H9 (cell line): ENCODE results near the gene CDK5R2. TPM values are rescaled to one million over a fixed set of nuclear protein-coding genes. Genes with fewer than 3 reads are reported as not detected.
A peak's percentile ranks its signal among the peaks of the same experiment; 100 is the strongest.

Experiments
- DNase-seq: peaks from one replicate; pipeline ENCODE4 v3.0.0-alpha.2; 2017
- H2AFZ ChIP-seq: one replicate; pipeline ENCODE4 v1.6.1; 2013; ENCODE audit warnings: mild to moderate bottlenecking, low read length, control low read depth, moderate library complexity
- H2AK5ac ChIP-seq: 2 replicates; pipeline ENCODE4 v1.6.1; 2013; ENCODE audit warnings: low read length, control low read depth, mixed read lengths; ENCODE audit not compliant: insufficient read length
- H2BK120ac ChIP-seq: one replicate; pipeline ENCODE4 v1.6.1; 2013; ENCODE audit warnings: low read depth, mild to moderate bottlenecking, low read length, control low read depth, inconsistent platforms; ENCODE audit not compliant: poor library complexity, severe bottlenecking
- H2BK12ac ChIP-seq: 2 replicates; pipeline ENCODE4 v1.6.1; 2013; ENCODE audit warnings: low read length, control low read depth, mixed read lengths, low read depth; ENCODE audit not compliant: insufficient read length
- H2BK15ac ChIP-seq: 2 replicates; pipeline ENCODE4 v1.6.1; 2013; ENCODE audit warnings: low read depth, low read length, control low read depth
- H2BK20ac ChIP-seq: one replicate; pipeline ENCODE4 v1.6.1; 2013; ENCODE audit warnings: low read depth, mild to moderate bottlenecking, low read length, control low read depth, inconsistent platforms; ENCODE audit not compliant: poor library complexity, severe bottlenecking
- H2BK5ac ChIP-seq: 2 replicates; pipeline ENCODE4 v1.6.1; 2013; ENCODE audit warnings: low read length, control low read depth, mixed read lengths; ENCODE audit not compliant: insufficient read length
- H3K14ac ChIP-seq: 2 replicates; pipeline ENCODE4 v1.6.1; 2013; ENCODE audit warnings: low read length, control low read depth; ENCODE audit not compliant: insufficient read depth
- H3K18ac ChIP-seq: 2 replicates; pipeline ENCODE4 v1.6.1; 2013; ENCODE audit warnings: low read depth, mild to moderate bottlenecking, mixed read lengths, low read length, control low read depth; ENCODE audit not compliant: insufficient read length
- H3K23ac ChIP-seq: 2 replicates; pipeline ENCODE4 v1.6.1; 2013; ENCODE audit warnings: low read length, control low read depth, mixed read lengths, low read depth; ENCODE audit not compliant: insufficient read length
- H3K23me2 ChIP-seq: 2 replicates; pipeline ENCODE4 v1.6.1; 2013; ENCODE audit warnings: low read depth, mild to moderate bottlenecking, mixed read lengths, low read length, control low read depth; ENCODE audit not compliant: insufficient read length, poor library complexity, severe bottlenecking
- H3K27ac ChIP-seq: 2 replicates; pipeline ENCODE4 v1.5.1; 2013; ENCODE audit warnings: low read length, control low read depth, mixed read lengths, low read depth; ENCODE audit not compliant: insufficient read length
- H3K27me3 ChIP-seq: 2 replicates; pipeline ENCODE4 v1.6.1; 2013; ENCODE audit warnings: low read length, control low read depth, inconsistent platforms; ENCODE audit not compliant: insufficient read depth
- H3K4ac ChIP-seq: 2 replicates; pipeline ENCODE4 v1.6.1; 2013; ENCODE audit warnings: low read depth, mild to moderate bottlenecking, control low read depth, inconsistent platforms, low read length, moderate library complexity
- H3K4me1 ChIP-seq: 2 replicates; pipeline ENCODE4 v1.6.1; 2013; ENCODE audit warnings: low read length, control low read depth, inconsistent platforms; ENCODE audit not compliant: insufficient read depth
- H3K4me2 ChIP-seq: 2 replicates; pipeline ENCODE4 v1.6.1; 2013; ENCODE audit warnings: low read length, control low read depth, mixed read lengths; ENCODE audit not compliant: insufficient read length, insufficient read depth
- H3K56ac ChIP-seq: 2 replicates; pipeline ENCODE4 v1.6.1; 2013; ENCODE audit warnings: low read depth, mild to moderate bottlenecking, mixed read lengths, low read length, control low read depth; ENCODE audit not compliant: insufficient read length
- H3K79me1 ChIP-seq: 2 replicates; pipeline ENCODE4 v1.6.1; 2013; ENCODE audit warnings: low read depth, mild to moderate bottlenecking, moderate library complexity, low read length, control low read depth, inconsistent platforms; ENCODE audit not compliant: insufficient read depth, poor library complexity, severe bottlenecking
- H3K79me2 ChIP-seq: 2 replicates; pipeline ENCODE4 v1.6.1; 2013; ENCODE audit warnings: low read length, control low read depth, inconsistent platforms; ENCODE audit not compliant: insufficient read depth
- H3K9ac ChIP-seq: 2 replicates; pipeline ENCODE4 v1.6.1; 2013; ENCODE audit warnings: low read length, control low read depth, mixed read lengths; ENCODE audit not compliant: insufficient read length; ENCODE audit errors: extremely low read depth
- H3K9me3 ChIP-seq: one replicate; pipeline ENCODE4 v1.6.1; 2013; ENCODE audit warnings: low read depth, low read length, inconsistent platforms; ENCODE audit not compliant: control insufficient read depth
- H3T11ph ChIP-seq: one replicate; pipeline ENCODE4 v1.6.1; 2013; ENCODE audit warnings: mild to moderate bottlenecking, low read length, control low read depth, inconsistent platforms
- H4K20me1 ChIP-seq: one replicate; pipeline ENCODE4 v1.6.1; 2013; ENCODE audit not compliant: control insufficient read depth, insufficient read length, insufficient read depth
- H4K5ac ChIP-seq: 2 replicates; pipeline ENCODE4 v1.6.1; 2013; ENCODE audit warnings: low read depth, mild to moderate bottlenecking, mixed read lengths, low read length, control low read depth; ENCODE audit not compliant: insufficient read length
- H4K8ac ChIP-seq: replicated peaks from 2 replicates; pipeline ENCODE4 v1.6.1; 2013; ENCODE audit warnings: low read length, control low read depth, mixed read lengths, low read depth; ENCODE audit not compliant: insufficient read length
- H4K91ac ChIP-seq: 2 replicates; pipeline ENCODE4 v1.6.1; 2013; ENCODE audit warnings: low read depth, mild to moderate bottlenecking, moderate library complexity, mixed read lengths, low read length, control low read depth; ENCODE audit not compliant: insufficient read length
- H3K27ac Mint-ChIP-seq, 3 experiments: 2 replicates in 2 of 3; 3 replicates in 1 of 3; pipeline ENCODE4 v1.8.0; 2020 to 2021; ENCODE audit warnings: mixed read lengths in 3 of 3, mild to moderate bottlenecking in 1 of 3, moderate library complexity in 1 of 3
- H3K27me3 Mint-ChIP-seq: 2 replicates; pipeline ENCODE4 v1.8.0; 2021; ENCODE audit warnings: low read depth, mild to moderate bottlenecking, moderate library complexity, mixed read lengths
- H3K36me3 Mint-ChIP-seq, 3 experiments: 2 replicates in 2 of 3; 3 replicates in 1 of 3; pipeline ENCODE4 v1.8.0; 2020 to 2021; ENCODE audit warnings: low read depth in 3 of 3, mixed read lengths in 3 of 3; ENCODE audit not compliant: insufficient read depth in 1 of 3
- H3K4me1 Mint-ChIP-seq, 2 experiments: 2 replicates each; pipeline ENCODE4 v1.8.0; 2020; ENCODE audit warnings: mixed read lengths in 2 of 2
- H3K4me3 Mint-ChIP-seq, 2 experiments: 2 replicates in 1 of 2; 3 replicates in 1 of 2; pipeline ENCODE4 v1.8.0; 2020 to 2021; ENCODE audit warnings: mild to moderate bottlenecking in 2 of 2, mixed read lengths in 2 of 2, moderate library complexity in 1 of 2
- H3K9me3 Mint-ChIP-seq, 2 experiments: 2 replicates in 1 of 2; 3 replicates in 1 of 2; pipeline ENCODE4 v1.8.0; 2020; ENCODE audit warnings: mild to moderate bottlenecking in 2 of 2, mixed read lengths in 2 of 2, moderate library complexity in 1 of 2
- WGBS: extraction: QIAGEN DNeasy Blood & Tissue Kit; methylation state at CpG from one replicate; pipeline ENCODE4 v1.1.7; 2013; ENCODE audit warnings: missing lambda C conversion rate, low lambda C conversion rate, mixed read lengths; ENCODE audit not compliant: insufficient read length; ENCODE audit errors: extremely low coverage; 5-methylcytosine and 5-hydroxymethylcytosine counted together
- total RNA-seq: library from RNA; stranded (reverse); gene quantifications from 2 replicates; pipeline ENCODE4 v1.2.1, GENCODE V29; 2021
- TF ChIP-seq, protein P1 (sequence below): fragments of 200-600 bp; sonication (generic); conservative IDR thresholded peaks from 3 replicates; pipeline ENCODE4 v1.8.0; 2021; ENCODE audit warnings: antibody characterized with exemption, mild to moderate bottlenecking

The CDK5R2 gene
- total RNA-seq, 1 experiment from 2014 or later = 0.26 TPM

DNA sequence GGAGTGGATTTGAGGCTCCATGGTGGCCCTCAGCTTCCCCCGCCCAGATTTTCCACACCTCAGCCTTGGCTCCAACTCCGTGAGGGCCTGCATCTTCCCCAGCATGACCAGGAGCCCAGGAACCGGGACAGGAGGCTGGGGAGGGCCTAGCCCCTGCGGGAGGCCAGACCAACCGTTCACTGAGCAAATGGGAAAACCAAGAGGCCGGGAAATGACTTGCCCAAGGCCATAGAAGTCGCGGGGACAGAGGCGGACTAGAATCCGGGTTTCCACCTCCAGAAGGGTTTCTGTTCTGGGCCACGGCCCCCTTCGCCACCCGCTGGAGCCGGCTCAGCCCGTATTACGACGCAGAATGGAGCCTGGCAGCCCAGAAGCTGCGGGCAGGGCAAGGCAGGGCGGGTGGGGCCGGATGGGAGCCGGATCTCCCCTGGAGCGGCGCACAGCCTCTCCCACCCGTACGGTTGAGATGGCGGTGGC is 41.7 kb downstream of the CDK5R2 start:
- DNase-seq = no peak
- H3K18ac ChIP-seq = no peak overlapping the region
- H3T11ph ChIP-seq = no peak overlapping the region
- Mint-ChIP-seq H3K4me1 (peaks cover 31 to 41% of the 10 kb centered on the region in 2 experiments), H3K4me3 (peak overlapping the region in 1 of 2 experiments; percentile 50; a peak in 1 of 5 replicates), H3K27me3 (peaks cover 99% of the 10 kb centered on the region), H3K27ac (no peak overlapping the region), H3K9me3 (peaks cover 0 to 3% of the 10 kb centered on the region in 2 experiments; a peak in 1 of 5 replicates), H3K36me3 (no peaks in the 10 kb centered on the region; a peak in 1 of 7 replicates)
- no peak overlapping the region for H2BK5ac ChIP-seq
- H4K20me1 ChIP-seq = no peaks in the 10 kb centered on the region
- no peaks in the 10 kb centered on the region for H3K9me3 ChIP-seq
- H2BK15ac ChIP-seq = no peak overlapping the region
- H3K23me2 ChIP-seq = peaks cover 10% of the 10 kb centered on the region
- no peak overlapping the region for H3K56ac ChIP-seq
- H4K91ac ChIP-seq = no peak overlapping the region
- no peak overlapping the region for H3K9ac ChIP-seq
- peaks cover 77% of the 10 kb centered on the region for H3K27me3 ChIP-seq
- H2AFZ ChIP-seq = no peak overlapping the region
- no peaks in the 10 kb centered on the region for H3K79me2 ChIP-seq
- H3K27ac ChIP-seq = no peak overlapping the region
- no peak overlapping the region for H2BK12ac ChIP-seq
- no peak overlapping the region for H4K8ac ChIP-seq
- no CpG with 5 or more reads among the region's 26 CpGs for WGBS
- no peak overlapping the region for H3K4ac ChIP-seq
- H4K5ac ChIP-seq = no peak overlapping the region
- no peaks in the 10 kb centered on the region for H3K79me1 ChIP-seq
- no peak overlapping the region for H2AK5ac ChIP-seq
- H3K4me2 ChIP-seq = peak overlapping the region; percentile 36
- H3K14ac ChIP-seq = no peak overlapping the region; the same call in 1 of the 2 replicates
- peaks cover 9% of the 10 kb centered on the region; the same call in 1 of the 2 replicates for H3K4me1 ChIP-seq
- no peak overlapping the region for H3K23ac ChIP-seq
- TF ChIP-seq, protein P1, sequence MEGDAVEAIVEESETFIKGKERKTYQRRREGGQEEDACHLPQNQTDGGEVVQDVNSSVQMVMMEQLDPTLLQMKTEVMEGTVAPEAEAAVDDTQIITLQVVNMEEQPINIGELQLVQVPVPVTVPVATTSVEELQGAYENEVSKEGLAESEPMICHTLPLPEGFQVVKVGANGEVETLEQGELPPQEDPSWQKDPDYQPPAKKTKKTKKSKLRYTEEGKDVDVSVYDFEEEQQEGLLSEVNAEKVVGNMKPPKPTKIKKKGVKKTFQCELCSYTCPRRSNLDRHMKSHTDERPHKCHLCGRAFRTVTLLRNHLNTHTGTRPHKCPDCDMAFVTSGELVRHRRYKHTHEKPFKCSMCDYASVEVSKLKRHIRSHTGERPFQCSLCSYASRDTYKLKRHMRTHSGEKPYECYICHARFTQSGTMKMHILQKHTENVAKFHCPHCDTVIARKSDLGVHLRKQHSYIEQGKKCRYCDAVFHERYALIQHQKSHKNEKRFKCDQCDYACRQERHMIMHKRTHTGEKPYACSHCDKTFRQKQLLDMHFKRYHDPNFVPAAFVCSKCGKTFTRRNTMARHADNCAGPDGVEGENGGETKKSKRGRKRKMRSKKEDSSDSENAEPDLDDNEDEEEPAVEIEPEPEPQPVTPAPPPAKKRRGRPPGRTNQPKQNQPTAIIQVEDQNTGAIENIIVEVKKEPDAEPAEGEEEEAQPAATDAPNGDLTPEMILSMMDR = no peak
- no peak overlapping the region for H2BK120ac ChIP-seq
- H2BK20ac ChIP-seq = no peak overlapping the region
